GM18508 (cell line): ENCODE measurements around the gene BFSP2.
A peak's percentile ranks its signal among the peaks of the same experiment; 100 is the strongest.

Experiments used
- ATAC-seq: cut with Tn5 transposase; IDR thresholded peaks from one replicate; pipeline ENCODE4 v1.9.1; 2021; ENCODE audit warnings: moderate number of reproducible peaks; ENCODE audit not compliant: insufficient read depth, unreplicated experiment

The BFSP2 gene

DNA sequence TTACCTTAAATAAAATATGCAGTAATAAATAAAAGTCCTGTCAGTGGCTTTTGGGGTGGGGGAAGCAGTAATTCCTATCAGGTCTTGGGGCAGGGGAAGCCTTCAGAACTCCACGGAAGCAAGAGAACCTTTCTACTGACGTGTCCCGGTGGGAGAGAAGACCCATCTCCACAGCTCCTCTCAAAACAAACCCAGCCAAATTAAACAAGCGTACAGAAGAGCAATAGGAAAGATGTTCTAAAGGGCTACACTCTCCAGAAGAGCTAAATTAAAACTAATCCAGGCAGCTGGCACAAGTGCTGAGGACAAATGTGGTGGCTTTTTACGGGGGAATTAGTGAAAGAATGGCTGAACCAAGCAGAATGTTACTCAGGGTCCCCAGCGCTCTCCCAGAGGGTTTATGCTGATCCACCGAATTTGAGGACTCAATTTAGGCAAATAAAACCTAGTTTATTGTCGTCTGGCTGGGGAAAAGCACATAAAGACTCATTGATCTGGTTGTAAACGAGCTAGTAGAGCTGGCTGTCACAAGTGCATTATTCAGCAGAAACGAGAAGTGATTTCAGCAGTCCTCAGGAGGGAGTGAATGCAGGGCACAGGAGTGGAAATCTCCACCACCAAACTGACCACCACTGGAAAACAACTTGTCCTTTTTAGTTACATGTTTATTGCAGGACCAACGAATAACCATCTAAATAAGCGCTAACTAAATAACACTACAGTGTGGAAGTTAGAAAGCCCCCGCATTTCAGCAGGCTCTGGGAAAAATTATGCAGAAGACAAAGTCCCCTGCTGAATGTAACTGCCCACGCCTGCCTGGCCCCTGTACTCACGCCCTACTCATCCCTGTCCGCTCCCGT lies 13.5 kb downstream of the BFSP2 start:
- ATAC-seq, result no peak

DNA sequence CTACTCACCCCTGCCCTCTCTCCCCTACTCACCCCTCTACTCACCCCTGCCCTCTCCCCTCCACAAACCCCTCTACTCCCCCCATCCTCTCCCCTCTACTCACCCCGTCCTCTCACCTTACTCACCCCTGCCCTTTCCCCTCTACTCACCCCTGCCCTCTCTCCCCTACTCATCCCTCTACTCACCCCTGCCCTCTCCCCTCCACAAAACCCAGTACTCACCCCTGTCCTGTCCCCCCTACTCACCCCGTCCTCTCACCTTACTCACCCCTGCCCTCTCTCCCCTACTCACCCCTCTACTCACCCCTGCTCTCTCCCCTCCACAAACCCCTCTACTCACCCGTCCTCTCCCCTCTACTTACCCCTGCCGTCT lies 14.2 kb downstream of the BFSP2 start:
- ATAC-seq, result no peak

DNA sequence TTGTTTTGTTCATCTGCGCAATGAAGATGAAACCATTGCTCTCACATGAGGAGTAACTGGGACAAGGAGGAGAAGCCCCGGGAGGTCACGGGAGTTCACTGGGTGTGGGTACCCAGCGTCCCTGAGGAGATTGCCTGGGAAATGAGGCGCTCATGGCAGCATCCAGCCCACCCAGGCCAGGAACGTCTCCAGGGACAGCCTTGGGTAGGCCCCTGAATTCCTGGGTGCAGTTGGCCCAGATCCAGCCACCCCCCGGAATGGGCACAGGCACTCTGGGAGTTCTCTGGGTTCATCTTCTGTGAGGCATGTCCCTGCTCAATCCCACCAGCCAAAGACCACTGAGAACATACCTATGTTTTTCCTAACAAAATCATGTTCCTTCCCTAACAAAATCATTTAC lies 18.5 kb downstream of the BFSP2 start:
- ATAC-seq, result no peak

DNA sequence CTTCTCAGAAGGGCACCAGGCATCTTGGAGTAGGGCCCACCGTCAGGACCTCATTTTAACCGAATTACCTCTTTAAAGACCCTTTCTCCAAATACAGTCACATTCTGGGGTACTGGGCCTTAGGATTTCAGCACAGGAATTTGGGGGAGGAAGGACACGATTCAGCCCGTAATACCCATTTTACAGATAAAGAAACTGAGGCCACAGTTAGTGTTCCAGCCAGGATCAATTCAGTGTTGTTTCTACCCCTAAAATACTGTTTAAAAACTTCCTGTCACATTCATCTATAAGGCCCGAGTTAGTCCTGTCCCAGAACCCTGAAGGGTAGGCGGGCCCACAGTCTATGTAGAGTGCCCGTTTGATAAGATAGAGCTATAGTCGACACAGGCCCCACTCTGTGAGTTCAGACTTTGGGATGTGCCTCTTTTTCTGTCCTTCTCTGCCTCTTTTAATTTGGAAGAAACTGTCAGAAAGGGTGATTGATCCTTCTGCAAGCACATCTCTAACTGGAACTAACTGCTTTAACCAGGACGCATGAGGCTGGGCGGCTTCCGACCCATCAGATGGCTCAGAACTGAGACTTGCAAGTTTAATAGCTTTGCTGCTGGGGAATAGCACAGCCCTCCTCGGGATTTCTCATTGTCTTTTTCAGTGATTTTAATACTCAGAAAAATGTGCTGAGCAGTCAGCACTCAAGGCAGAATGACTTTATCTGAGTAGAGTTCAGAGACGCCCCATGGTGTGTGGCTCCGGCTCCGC lies 19.5 kb downstream of the BFSP2 start:
- no peak for ATAC-seq

DNA sequence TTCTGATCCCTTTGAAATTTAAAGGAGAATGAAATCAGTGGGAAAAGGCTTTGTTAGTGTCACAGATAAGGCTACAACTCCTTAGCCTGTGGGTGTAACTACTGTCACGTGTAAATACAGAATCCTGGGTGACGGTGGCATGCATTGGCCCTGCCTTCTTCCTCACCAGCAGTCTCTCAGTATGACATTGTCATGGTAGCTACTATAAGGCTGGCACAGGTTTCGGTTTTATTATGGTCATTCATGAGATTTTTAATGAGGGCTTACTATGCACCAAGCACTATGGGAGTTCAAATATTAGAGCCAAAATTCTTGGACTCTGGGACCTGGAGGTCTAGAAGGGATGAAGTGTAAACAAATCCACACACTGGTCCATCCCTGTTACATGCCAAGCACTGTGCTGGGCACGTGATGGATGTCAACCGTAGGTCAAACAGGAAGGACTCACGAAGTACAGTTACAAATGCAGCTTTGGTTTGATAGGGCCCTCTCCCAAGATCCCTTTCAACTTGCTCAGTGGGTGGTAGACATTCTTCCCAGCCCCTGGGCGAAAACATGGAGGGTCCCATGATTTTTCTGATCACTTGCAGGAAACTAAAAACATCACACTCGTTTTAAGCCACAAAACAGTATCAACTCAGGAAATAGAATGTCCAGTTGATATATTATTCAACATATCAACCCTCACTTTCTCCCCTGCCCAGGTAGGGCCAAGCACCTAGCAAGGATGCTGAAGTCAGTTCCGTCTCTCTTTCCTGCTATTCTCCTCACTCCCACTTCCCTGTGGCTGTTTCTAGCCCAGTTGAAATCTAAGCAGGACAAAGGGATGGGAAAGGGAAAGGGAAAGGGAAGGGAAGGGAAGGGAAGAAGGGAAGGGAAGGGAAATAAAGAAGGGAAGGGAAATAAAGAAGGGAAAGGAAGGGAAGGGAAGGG lies 25.3 kb downstream of the BFSP2 start:
- peak; percentile 48 for ATAC-seq

DNA sequence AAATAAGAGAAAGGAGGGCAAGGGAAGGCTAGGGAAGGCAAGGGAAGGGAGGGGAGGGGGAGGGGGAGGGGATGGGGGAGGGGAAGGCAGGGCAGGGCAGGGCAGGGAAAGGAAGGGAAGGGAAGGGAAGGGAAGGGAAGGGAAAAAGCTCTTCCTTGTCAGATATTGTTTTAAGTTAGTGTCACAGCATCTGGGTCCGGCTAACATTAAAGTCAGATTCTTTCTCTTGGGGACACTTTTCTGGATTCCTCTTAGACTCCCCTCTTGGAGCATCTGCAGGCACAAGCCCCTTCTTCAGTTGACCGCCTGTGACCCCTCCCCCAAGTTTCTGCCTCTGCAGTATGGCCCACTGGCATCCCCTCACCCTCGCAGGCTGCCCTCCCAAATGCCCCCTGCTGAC lies 26.0 kb downstream of the BFSP2 start:
- no peak for ATAC-seq

DNA sequence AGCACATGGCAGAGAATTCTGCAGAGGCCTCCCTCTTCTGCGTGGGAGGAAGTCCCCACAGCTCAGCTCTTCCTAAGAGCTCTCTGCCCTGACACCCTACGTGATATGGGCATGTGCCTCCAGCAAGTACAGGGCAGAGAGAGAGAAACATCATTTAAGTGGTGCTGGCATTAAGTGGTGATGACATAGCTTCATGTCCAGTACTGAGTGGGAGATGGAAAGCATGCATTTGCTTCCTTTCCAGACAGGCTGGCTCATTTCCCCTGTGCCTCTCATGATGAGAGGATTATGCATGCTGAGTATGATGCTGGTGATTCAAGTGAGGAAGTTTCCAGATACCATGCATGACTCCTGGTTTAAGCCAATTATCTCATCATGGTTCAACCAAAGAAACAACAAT lies 26.9 kb downstream of the BFSP2 start:
- ATAC-seq, result no peak

DNA sequence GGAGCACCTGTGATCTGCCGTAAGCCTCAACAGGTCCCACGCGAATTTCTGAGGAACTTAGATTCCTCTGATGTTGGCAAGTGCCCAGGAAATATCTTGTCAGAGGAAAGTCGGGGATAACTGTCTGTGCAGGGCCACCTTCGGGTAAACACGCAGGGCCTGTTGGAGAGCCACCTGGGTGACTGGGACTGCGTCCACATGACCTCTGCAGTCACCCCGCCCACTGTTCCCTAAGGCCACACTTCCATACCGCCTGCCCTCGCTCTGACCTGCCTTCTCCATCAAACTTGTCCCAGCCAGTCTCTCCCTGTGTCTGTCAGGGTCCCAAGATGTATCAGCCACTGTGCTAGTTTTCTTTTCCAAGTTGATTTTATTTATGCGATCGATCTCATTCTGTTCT lies 28.7 kb downstream of the BFSP2 start:
- ATAC-seq, result no peak

DNA sequence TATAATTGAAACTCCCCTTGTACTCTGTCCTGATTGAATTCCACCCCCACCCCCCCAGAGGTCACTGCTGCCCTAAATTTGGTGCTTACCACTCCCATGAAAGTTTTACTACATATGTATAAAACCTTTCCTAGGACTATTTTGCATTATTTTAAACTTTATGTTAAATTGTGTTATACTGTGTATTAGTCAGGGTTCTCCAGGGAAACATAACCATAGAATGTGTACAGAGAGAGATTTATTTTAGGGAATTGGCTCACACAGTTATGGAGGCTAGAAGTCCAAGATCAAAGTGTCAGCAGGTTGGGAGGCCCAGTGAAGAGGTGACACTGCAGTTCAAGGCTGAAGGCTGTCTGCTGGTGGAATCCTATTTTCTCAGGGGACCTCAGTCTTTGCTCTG lies 29.2 kb downstream of the BFSP2 start:
- no peak for ATAC-seq

DNA sequence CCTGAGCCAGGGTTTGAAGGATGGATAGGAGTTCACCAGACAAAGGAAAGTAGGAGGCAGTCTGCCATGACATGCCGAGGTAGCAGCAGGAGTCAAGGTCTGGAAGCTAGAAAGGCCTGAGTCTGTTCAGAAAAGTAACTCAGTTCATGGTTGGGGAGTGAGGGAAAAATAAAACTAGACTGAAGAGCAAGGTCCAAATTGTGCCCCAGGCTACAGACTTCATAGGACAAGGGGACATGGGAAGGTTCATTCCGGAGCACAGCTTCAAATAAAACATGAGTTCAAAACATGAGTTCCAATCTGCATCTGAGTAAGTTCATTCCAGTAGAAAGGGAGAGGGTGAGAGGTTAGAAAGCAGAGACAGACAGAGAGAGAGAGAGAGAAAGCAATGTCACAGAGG lies 39.7 kb downstream of the BFSP2 start:
- ATAC-seq, result no peak

DNA sequence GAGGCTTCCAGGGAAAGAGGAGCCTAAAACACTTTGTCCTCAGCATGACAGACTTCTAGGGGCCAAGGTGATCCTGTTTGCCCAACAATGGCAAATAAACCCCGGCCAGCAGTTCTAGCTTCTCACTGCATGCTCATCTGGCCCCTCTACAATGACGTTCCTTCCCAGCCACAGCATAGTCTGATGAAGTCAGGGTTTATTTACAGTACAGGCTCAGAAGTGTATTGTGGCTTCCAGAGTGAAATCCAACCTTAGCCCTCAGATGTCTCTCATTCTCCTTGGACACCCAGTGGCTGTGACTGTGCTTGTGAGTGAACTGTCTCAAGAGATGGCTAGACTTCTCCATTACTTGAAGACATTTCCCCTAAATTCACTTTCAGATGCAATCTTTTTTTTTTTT lies 40.8 kb downstream of the BFSP2 start:
- no peak for ATAC-seq

DNA sequence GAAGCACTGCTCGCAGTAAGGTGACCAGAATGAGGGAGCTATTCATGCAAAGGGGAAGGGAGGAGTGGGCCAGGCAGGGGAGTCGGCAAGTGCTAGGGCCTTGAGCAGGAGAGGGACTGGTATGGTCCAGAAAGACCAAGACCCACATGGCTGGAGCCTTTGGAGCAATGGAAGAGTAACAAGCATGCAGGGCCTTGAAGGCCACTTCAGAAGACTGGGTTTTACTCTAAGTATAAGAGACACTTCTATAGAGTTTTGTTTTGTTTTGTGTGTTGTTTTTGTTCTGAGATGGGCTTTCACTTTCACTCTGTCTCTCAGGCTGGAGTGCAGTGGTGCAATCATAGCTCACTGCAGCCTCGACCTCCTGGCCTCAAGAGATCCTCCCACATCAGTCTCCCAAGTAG lies 42.0 kb downstream of the BFSP2 start:
- ATAC-seq, result peak; percentile 55

DNA sequence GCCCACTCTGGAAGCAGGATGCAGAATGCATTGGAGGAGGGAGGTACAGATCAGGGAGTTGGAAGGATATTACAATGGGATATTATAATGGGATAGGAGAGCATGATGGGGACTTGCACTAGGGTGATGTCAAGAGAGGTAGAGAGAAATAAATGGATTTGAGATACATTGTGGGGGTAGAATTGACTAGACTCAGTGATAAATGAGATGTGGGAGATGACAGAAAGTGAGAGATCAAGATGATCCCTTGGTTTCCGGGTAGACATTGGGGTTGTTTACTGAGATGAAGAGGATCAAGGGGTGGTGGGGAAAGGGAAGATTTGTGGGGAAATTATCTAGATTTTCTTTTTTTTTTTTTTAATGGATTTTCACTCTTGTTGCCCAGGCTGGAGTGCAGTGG lies 42.7 kb downstream of the BFSP2 start:
- no peak for ATAC-seq

DNA sequence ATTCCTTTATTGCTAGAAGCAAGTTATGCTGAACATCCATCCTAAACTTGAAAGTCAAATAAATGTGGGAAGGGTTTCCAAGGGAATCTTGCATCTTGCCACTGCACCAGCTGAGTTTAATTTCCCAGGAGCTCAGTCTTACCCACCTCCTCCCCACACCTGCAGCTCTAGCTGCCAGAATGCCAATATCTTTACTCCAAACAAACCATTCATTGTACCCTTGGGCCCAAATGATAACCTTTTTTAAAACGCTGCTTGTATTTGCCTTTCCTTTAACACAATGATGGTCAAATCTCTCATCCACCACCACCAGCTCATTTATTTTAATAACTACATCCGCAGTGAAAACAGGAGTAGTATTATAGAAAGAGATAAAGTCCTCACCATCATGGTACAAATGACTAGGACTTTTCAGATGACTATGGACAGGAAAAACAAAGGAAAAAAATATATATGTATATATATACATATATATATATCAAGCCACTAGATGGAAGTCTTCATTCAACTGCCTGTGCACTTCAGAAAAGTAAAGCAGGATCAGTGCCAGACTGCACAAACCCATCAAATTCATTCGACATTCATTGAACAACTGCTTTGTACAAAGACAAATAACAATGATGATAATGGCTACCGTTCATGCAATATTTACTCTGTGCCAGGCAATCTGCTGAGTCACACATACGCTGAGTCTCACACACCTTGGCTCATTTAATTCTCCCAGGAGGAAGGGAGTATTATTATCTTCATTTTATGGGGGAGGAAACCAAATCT lies 44.0 kb downstream of the BFSP2 start:
- ATAC-seq, result no peak

DNA sequence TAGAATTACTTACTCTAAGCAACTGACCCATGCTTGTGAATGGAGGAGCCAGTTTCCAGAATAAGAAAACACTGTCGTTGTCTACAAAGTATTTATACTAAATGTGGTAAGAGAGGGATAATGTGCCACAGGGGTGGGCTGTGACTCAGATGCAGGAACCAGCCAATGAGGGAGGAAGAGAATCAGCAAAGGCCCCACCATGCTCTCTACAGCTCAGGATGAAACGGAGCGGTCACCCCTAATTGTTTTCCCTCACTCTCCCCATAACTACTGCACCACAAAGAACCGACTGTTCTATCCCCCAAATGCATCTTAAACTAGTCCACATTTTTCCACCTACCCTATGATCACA lies 44.5 kb downstream of the BFSP2 start:
- no peak for ATAC-seq

DNA sequence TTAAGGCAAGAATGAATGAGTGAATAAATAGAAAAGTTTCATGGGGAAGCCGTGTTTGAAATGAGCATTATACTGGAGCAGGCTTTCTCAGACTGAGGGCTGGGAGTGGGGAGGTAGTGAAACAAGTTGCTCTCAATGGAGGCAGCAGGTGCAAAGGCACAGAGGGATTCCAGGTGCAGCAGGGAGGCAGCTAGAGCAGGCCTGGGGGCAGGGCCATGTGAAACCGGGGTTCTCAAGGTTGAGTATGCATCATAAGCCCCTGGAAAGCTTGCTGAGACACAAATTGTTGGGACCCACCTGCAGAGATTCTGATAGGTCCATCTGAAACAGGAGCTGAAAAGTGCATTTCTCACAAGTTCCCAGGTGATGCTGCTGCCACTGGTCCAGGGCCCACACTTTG lies 45.3 kb downstream of the BFSP2 start:
- no peak for ATAC-seq

DNA sequence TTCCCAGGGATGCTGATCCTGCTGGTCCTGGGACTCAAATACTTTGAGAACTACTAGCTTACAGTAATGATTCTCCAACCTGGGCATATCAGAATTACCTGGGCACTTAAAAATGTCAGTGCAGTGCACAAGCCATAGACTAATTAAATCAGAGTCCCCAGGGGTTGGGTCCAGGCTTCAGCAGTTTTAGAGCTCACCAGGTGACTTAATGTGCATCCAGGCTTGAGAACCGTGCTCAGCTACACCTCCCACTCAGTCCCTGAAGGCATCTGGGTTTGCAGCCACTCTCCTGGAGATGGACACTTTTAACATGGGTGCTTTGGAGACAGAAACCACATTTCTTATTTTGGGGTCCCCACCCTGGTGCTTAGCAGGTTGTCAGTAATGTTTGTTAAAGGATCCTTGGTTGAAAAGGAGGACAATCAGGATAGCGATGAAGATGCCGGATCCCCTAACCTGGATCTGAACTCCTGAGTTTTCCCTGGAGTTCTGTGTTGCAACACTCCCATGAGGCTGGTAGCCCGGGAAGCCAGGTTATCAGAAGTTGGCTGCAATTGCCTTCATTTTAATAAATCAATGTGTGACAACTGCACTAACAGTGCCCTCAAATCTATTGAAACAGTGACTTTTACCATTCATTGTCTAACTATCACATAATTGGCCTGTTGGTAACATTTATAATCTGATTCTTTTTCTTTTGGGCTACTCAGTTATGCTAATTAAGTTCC lies 48.1 kb downstream of the BFSP2 start:
- ATAC-seq, result no peak

DNA sequence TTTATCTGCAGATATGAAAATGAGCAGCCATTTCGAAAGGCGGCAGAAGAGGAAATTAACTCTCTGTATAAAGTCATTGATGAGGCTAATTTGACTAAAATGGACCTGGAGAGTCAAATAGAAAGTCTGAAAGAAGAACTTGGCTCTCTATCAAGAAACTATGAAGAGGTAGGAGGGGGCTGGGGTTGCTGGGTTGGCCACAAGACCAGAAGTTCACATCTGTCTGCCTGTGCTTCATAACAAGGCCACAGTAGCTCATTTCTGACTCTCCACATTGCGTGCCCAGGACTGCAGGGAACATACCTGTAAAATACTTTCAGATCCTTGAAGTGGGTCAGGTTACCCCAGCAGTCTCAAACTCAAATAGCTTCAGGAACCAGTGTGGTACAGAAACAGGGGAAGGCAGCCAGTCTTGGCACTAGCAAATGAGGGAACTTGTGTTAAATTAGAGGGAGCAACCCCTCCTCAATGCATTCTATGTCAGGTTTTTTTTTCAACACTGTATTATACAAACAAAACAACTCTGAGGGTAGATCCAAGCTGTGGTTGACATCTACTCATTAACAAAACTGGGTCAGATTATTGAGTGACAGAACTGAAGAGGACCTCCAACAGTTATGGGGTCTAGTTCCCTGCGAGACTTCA lies 48.7 kb downstream of the BFSP2 start:
- peak; percentile 85 for ATAC-seq

DNA sequence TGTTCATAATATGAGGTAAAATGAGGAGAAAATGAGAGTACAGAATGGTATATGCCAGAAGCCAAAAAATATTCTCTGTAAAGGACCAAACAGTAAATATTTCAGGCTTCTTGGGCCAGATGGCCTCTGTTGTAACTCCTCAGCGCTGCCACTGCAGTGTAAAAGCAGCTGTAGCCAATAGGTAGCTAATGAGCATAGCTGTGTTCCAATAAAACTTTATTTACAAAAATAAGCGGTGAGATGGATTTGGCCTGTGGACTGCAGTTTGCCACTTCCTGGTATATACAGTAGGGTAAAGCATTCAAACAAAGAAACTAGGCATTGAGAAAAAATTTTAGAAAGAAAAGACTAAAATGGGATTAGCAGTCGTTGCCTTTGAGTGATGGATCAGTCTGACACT lies 51.5 kb downstream of the BFSP2 start:
- no peak for ATAC-seq
